Measurements from ENCODE around the gene CHN1. TPM values are rescaled to one million over a fixed set of nuclear protein-coding genes. Genes with fewer than 3 reads are reported as not detected.

CHN1 gene
- total RNA-seq, 1 experiment from 2014 or later: 0.41 TPM

DNA sequence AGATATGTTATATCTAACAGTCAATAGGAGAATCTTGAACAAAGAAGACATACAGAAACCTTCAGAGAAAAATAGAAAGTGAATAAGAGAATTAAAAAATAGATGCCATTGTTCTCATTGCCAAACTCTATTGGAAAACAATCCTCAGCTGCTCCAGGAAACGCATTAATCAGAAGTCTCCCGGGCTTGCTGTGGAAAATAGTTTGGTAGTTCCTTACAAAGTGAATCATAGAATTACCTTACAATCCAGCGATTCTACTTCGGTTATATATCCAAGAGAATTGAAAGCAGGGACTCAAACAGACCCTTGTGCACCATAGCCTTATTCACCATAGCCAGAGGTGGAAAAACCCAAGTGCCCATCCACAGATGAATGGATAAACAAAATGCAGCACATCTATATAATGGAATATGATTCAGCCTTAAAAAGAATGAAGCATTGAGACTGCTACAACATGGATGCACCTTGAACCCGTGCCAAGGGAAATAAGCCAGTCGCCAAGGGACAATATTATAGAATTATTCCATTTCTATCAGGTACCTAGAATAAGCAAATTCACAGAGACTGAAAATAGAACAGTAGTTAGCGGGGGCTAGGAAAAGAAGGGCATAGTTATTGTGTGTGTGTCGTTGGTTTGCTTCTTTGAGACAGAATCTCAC is 219.0 kb downstream of the CHN1 start:
- no peaks in the 10 kb centered on the region for H3K36me3 ChIP-seq (ENCODE audit: control insufficient read depth, insufficient read depth, low read length)
- no peak overlapping the region for H3K27ac Mint-ChIP-seq (ENCODE audit: unreplicated experiment)
- DNase-seq: no peak
- no peaks in the 10 kb centered on the region for H3K36me3 Mint-ChIP-seq (ENCODE audit: insufficient read depth, unreplicated experiment)
- BruUV-seq (replicated peaks): no TSS peak
- no peaks in the 10 kb centered on the region for H3K27me3 Mint-ChIP-seq (ENCODE audit: insufficient read depth, unreplicated experiment)
- no peaks in the 10 kb centered on the region for H3K4me1 Mint-ChIP-seq (ENCODE audit: low read depth, unreplicated experiment)
- H3K27me3 ChIP-seq (replicated peaks; ENCODE audit: control insufficient read depth, insufficient read depth, low read length): no peaks in the 10 kb centered on the region
- H3K4me1 ChIP-seq: no peaks in the 10 kb centered on the region
- H3K4me3 ChIP-seq (ENCODE audit: low read depth, low read length): no peak overlapping the region
- intact Hi-C loops (cut with micrococcal nuclease; ENCODE audit: unreplicated experiment): no loop called here
- CTCF ChIA-PET: interaction anchor here (0.6 kb wide), 1 partner anchor 254 kb away, joined by 3 read pairs; no protein-coding TSS in a partner anchor
- H3K9me3 Mint-ChIP-seq (ENCODE audit: unreplicated experiment): no peaks in the 10 kb centered on the region
- POLR2A ChIA-PET: no interaction called here
- H3K9me3 ChIP-seq: no peaks in the 10 kb centered on the region
- TF ChIP-seq, protein P1, sequence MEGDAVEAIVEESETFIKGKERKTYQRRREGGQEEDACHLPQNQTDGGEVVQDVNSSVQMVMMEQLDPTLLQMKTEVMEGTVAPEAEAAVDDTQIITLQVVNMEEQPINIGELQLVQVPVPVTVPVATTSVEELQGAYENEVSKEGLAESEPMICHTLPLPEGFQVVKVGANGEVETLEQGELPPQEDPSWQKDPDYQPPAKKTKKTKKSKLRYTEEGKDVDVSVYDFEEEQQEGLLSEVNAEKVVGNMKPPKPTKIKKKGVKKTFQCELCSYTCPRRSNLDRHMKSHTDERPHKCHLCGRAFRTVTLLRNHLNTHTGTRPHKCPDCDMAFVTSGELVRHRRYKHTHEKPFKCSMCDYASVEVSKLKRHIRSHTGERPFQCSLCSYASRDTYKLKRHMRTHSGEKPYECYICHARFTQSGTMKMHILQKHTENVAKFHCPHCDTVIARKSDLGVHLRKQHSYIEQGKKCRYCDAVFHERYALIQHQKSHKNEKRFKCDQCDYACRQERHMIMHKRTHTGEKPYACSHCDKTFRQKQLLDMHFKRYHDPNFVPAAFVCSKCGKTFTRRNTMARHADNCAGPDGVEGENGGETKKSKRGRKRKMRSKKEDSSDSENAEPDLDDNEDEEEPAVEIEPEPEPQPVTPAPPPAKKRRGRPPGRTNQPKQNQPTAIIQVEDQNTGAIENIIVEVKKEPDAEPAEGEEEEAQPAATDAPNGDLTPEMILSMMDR (IDR thresholded peaks at IDR 0.05; ENCODE audit: insufficient read depth in 1 of 2, low read depth in 1 of 2, low read length in 1 of 2, severe bottlenecking in 1 of 2, unreplicated experiment in 1 of 2): no peak
- H3K4me3 Mint-ChIP-seq (ENCODE audit: unreplicated experiment): no peak overlapping the region

DNA sequence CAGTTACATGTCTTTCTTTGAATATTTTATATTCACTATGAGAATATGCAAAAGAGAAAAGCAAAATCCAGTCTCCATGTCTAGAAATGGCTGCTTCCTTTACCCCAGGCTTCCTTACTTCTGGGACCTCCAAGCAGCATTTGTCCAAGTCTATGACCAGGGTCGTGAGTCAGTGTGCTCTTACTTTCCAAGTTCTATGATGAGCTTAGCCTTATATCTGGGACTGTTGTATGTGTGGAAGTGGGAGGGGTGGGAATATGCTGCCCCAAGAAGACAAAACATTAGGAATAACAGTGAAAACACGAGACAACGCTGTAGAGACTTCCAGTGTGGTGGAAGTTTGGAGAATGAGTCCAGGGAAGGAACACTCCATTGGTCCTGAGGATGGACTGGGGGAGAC is 219.7 kb downstream of the CHN1 start:
- Mint-ChIP-seq H3K4me3 (ENCODE audit: unreplicated experiment) (no peak overlapping the region), H3K27ac (ENCODE audit: unreplicated experiment) (no peak overlapping the region), H3K9me3 (ENCODE audit: unreplicated experiment) (no peaks in the 10 kb centered on the region), H3K36me3 (ENCODE audit: insufficient read depth, unreplicated experiment) (no peaks in the 10 kb centered on the region), H3K27me3 (ENCODE audit: insufficient read depth, unreplicated experiment) (no peaks in the 10 kb centered on the region), H3K4me1 (ENCODE audit: low read depth, unreplicated experiment) (no peaks in the 10 kb centered on the region)
- intact Hi-C loops (cut with micrococcal nuclease; ENCODE audit: unreplicated experiment): no loop called here
- TF ChIP-seq, protein P1 (IDR thresholded peaks at IDR 0.05; ENCODE audit: insufficient read depth in 1 of 2, low read depth in 1 of 2, low read length in 1 of 2, severe bottlenecking in 1 of 2, unreplicated experiment in 1 of 2): no peak
- Histone ChIP-seq H3K27me3 (replicated peaks; ENCODE audit: control insufficient read depth, insufficient read depth, low read length) (no peaks in the 10 kb centered on the region), H3K4me1 (no peaks in the 10 kb centered on the region), H3K4me3 (ENCODE audit: low read depth, low read length) (no peak overlapping the region), H3K9me3 (no peaks in the 10 kb centered on the region), H3K36me3 (ENCODE audit: control insufficient read depth, insufficient read depth, low read length) (no peaks in the 10 kb centered on the region)
- DNase-seq: no peak
- ChIA-PET CTCF (no interaction called here), POLR2A (no interaction called here)
- BruUV-seq (replicated peaks): no TSS peak

DNA sequence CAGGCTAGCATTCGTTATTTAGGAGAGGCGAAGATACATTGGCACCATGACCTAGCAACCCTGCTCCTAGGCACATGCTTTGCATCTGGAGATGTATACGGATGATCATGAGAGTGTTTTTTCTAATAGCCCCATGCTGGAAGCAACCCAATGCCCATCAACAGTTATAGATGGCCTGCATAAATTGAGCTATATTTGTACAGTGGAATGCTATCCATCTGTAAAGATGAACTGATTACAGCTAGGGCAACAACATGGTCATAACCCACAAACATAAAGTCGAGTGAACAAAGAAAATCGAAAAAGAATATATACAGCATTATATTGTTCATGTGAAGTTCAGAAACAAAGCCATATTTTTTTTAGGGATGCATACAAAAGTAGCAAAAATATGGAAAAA is 220.3 kb downstream of the CHN1 start:
- Histone ChIP-seq H3K36me3 (ENCODE audit: control insufficient read depth, insufficient read depth, low read length) (no peaks in the 10 kb centered on the region), H3K27me3 (replicated peaks; ENCODE audit: control insufficient read depth, insufficient read depth, low read length) (no peaks in the 10 kb centered on the region), H3K4me3 (ENCODE audit: low read depth, low read length) (no peak overlapping the region), H3K9me3 (no peaks in the 10 kb centered on the region), H3K4me1 (no peaks in the 10 kb centered on the region)
- no peak for DNase-seq
- no peaks in the 10 kb centered on the region for H3K9me3 Mint-ChIP-seq (ENCODE audit: unreplicated experiment)
- no peak overlapping the region for H3K27ac Mint-ChIP-seq (ENCODE audit: unreplicated experiment)
- ChIA-PET CTCF (no interaction called here), POLR2A (no interaction called here)
- H3K27me3 Mint-ChIP-seq (ENCODE audit: insufficient read depth, unreplicated experiment): no peaks in the 10 kb centered on the region
- H3K36me3 Mint-ChIP-seq (ENCODE audit: insufficient read depth, unreplicated experiment): no peaks in the 10 kb centered on the region
- TF ChIP-seq, protein P1 (IDR thresholded peaks at IDR 0.05; ENCODE audit: insufficient read depth in 1 of 2, low read depth in 1 of 2, low read length in 1 of 2, severe bottlenecking in 1 of 2, unreplicated experiment in 1 of 2): no peak
- H3K4me1 Mint-ChIP-seq (ENCODE audit: low read depth, unreplicated experiment): no peaks in the 10 kb centered on the region
- intact Hi-C loops (cut with micrococcal nuclease; ENCODE audit: unreplicated experiment): no loop called here
- no peak overlapping the region for H3K4me3 Mint-ChIP-seq (ENCODE audit: unreplicated experiment)
- no TSS peak for BruUV-seq (replicated peaks)
